Glomerular visceral epithelial cell (primary cell): ENCODE data around the gene SORL1.
A peak's percentile ranks its signal among the peaks of the same experiment; 100 is the strongest.

Experiments used
- DNase-seq: peaks from one replicate; pipeline ENCODE4 v3.0.0-alpha.2; 2016; ENCODE audit errors: extremely low spot score

Gene SORL1

DNA sequence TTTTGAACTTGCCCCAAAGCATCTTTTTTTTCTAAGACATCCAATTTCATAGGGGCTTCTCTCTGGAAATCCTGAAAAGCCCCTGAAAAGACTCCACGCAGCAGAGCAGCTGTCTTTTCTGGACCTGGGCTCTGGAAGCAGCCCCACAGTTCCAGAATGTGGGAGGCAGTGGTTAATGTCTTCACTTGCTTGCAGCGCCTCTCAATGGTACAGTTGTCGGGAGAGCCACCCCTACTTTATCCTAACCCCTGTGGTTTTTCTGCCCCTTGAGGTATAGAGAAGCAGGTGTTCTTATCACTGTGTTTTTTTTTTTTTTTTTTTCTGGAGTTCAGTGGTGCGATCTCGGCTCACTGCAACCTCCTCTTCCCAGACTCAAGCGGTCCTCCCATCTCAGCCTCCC, 84.0 kb downstream of the SORL1 start:
- DNase-seq: no peak

DNA sequence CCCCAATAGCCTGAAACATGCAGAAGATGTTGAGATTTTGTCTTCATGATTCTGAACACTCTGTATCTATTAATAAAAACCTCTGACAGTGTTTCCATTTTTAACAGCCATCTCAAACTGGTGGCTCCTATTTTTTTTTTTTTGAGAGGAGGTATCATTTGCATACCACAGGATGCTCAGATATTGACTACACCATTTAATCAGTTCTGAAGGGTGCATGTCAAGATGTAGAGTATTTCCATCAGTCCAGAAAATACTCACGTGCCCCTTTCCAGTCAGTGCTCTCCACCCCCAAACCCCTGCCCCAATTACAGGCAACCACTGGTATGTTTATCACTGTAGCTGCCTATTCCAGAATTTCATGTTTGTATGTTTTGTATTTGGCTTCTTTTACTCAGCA, 85.9 kb downstream of the SORL1 start:
- DNase-seq: no peak

DNA sequence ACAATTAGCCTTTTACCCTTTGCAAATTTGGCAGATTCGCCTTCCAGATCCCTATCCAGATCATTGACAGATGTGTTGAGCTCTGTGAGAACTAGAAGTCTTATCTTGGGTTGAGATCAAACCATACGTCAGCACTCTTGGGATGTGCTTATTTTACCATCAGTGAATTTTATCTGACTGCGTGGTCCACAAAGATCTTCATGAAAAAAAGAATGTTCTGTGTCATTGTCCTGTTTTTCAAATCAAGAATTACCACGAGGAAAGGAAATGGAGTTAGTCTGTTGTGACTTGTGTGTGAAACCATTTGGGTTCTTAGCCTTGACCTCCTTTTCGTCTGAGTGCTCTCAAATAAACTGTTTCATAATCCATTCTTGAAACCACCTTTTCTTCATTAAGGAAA, 86.9 kb downstream of the SORL1 start:
- no peak for DNase-seq

DNA sequence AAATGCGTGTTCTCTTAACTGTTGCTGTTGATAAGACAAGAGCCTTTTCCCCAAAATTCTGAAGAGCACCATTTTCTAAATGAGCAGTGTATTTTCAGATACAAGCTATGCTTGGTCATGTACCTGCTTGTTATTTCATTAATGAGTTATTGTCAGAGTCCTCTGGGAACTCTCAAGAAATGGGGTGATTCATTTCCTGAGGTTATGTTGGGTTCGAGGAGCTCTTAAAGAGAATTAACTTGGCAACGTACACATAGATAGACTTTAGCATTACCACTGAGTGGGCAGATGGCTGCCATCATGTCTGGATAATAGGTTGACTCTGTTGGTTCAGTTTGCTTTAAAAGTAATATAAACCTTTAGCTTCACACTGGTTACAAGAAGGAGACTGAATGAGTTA, 88.5 kb downstream of the SORL1 start:
- DNase-seq: no peak

DNA sequence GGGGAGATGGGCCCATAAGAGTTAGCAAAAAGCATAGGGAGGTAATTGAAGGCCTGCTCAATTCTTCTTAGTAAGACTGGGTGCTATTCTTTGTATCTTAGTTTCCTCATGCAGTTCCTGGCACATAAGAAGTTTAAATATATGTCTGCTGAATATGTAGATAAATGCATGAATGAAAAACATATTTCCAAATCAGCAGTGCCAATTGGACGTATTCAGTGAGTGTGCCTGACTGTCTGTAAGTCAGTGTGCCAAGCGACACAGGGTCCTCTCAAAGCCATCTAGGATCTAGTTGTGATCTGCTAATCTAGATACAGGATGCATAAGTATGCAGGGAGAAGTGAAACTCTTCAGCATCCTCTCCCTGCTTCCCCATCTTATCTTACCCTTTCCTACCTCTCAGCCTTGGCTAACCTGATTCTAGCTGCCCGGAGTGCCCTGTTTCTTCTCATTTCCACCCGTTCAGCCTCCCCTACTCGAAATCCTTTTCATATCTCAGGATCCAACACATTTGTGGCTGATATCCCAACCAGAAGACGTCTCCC, 91.8 kb downstream of the SORL1 start:
- DNase-seq: no peak

DNA sequence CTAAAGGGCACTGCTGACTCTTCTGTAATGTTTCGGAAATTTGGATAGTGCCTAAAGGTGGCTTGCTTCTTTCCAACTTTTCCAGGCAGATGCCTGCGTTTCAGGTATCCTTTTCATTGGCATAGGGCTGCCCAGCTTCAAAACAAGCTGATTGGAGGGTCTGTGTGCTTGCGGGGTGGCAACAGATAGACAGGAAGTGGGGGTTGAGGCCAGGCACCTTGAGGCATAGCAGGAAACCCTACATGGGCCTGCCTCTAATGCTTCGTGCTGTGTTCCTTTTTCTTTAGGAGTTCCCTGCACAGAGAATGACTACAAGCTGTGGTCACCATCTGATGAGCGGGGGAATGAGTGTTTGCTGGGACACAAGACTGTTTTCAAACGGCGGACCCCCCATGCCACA, 92.8 kb downstream of the SORL1 start:
- no peak for DNase-seq

DNA sequence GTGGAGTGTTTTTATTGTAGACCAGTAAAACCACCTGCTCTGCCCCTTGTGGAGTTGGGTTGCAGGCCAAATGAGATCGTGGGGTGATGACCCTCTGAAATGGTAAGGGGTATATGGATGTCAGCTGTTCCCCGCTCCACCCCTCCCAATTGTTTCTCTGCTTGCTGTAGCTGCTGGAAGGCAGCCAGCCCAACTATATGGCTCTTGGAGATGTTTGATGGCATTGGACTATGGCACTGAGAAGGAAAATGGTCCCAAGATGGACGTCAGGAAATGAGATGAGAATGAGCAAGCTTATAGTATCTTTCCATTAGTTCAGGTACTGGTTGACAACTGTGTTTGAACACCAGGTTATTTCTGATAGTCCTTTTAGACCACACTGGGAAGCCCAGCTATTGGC, 95.5 kb downstream of the SORL1 start:
- no peak for DNase-seq

DNA sequence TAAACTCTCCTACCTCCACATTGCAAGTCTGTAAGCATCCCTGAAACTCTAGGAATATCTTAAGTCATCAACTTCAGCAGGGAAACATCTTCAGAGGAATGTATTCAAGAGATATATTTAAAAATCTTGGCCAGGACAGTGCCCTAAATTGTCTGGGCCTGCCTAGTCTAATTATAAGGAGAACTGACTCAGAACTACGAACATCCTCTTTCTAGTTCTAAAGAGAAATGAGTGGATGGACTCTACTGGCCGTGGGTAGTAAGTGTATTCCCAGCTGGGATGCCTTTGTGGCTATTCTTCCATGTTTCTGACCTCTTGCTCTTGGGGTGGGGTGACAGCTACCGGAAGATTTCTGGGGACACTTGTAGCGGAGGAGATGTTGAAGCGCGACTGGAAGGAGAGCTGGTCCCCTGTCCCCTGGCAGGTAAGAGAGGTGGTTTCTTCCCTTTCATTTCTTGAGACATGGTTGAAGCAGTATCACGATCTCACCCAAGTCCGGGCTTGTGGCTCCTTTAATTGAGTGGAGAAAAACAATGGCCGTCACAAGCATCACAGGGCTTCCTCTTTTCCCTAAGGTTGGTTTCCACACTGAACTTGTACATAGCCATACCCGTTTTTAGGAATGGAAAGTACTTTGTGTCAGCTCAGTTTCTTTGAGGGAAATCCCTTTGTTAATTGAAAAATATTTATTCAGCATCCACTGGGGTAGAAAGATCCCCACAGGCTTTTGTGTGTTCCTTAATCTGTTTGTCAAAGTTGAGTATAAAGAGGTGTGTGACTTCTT, 98.3 kb downstream of the SORL1 start:
- DNase-seq: no peak

DNA sequence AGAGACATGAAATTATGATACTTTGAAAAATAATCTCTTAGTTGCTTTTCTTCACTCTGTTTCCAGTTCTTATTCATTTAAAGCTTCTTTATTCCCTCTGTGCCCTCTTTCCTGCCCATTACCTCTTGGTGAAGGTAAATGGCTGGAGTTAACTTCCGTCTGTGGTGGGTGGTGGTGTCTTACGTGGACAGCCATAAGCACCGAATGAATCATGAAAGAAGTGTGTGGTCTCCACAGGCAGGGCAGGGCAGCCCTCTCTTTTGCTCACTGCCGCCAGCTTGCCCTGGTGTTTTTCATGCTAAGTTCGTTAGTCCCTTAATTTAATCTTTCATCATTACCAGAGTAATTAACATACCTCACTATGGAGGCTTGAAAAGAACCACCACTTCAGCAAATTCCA, 99.3 kb downstream of the SORL1 start:
- no peak for DNase-seq

DNA sequence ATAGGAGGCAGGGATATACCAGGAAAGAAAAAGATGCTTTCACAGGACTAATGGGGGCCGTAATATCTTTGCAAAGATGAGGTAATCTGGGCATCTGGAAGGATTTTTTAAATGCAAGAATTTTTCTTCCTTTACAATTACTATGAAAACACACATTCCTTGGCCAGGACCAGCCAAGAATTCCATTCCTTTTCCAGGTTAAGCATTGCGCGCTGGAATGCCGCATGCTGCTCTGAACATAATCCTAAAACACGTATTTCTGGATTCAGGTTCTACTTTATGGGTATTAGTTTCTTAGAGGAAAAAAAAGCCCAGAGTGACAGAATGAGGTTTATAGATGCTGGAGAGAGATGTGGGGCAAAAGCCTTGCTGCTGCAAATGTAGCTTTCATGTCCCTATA, 100.0 kb downstream of the SORL1 start:
- DNase-seq: no peak

DNA sequence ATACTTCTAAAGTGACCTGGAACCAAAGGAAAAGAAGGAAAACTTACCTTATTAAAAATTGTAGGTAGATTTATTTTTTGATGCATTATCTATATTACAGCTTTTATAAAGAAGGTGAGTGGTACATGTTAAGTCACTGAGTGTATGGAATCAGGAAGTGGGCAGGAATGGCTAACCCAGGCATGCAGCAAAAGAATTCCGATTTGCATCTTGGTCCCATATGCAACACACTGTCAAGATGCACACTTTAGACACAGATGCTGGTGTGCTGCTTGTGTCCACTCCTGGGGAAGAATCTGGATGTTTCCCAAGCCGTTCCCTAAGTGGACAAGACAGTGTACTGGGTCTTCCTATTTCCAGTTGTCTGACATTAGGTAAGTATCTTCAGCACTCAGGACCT, 100.5 kb downstream of the SORL1 start:
- no peak for DNase-seq

DNA sequence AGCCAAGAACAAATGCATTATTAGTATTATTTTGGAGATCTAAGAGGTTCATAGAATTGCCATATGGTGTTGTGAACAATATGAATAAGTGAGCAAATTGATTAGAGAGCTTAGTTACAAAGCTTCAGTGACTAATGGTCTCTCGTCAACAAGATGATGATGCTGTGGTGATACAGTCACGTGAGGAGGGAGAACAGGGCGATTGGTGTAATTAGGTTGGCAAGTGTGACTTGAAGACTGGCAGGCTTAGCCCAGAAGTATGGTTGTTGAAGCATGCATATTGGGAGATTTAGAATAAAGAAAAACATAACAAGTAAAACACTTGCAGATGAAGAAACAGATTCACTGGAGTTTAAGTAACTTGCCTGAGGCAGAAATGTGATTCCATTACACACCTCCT, 101.3 kb downstream of the SORL1 start:
- no peak for DNase-seq

DNA sequence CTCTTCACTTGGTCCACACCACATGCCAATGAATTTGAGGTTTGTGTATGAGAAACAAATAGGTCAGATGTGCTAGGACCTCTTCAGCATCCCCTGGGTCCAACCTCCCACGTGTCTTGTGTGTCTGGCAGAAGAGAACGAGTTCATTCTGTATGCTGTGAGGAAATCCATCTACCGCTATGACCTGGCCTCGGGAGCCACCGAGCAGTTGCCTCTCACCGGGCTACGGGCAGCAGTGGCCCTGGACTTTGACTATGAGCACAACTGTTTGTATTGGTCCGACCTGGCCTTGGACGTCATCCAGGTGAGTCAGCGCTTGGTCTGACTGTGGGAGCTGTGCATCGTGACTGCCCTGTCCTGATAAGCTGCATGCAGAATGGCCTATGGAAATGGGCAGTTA, 101.7 kb downstream of the SORL1 start:
- DNase-seq: no peak

DNA sequence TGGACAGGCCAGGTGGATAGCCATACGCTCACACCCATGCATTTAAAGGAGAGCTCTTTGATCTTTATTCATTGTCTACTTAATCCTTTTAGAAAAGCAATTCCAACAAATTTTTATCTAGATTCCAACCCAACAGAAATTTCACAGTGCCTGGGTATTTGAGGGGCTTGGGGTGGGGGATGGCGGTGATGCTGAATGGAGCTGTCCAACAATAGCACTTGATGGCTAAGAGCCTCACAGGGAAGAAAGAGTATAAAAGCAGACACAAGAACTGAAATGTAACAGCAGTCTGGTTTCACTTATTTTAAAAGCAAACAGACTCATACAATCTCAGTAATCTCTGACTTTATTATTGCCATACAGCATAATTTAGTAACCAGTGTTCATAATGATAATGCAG, 102.4 kb downstream of the SORL1 start:
- no peak for DNase-seq

DNA sequence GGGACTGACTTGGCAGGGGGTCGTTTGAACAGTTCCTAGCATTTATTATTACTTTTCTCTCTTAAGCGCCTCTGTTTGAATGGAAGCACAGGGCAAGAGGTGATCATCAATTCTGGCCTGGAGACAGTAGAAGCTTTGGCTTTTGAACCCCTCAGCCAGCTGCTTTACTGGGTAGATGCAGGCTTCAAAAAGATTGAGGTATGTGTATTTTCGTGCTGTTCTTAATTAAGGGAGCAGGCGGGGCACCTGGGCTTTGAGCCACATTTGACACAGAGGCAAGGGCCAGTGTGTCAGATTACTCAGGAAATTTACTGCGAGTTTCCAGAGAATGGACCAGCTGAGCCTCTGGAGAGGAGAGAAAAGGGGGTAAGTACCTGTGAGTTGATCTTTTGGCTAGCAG, 103.0 kb downstream of the SORL1 start:
- DNase-seq: no peak

DNA sequence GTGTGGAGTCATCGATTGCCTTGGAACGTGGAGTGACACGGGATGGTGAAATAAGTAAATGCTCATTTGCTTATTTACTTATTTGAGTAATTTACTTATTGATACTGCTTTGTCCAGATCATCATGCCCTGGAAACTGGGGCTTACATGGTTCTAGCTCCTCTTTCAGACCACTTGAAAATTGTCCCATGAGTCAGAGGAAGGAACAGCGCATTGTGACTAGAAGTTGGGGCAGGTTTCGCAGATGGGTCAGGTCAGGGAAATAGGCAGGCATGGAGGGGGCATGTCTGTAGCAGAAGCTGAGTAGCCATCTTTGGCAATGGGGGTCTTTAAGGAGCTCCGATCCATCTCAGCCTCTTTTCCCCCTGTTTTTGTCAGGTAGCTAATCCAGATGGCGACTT, 104.8 kb downstream of the SORL1 start:
- DNase-seq: no peak

DNA sequence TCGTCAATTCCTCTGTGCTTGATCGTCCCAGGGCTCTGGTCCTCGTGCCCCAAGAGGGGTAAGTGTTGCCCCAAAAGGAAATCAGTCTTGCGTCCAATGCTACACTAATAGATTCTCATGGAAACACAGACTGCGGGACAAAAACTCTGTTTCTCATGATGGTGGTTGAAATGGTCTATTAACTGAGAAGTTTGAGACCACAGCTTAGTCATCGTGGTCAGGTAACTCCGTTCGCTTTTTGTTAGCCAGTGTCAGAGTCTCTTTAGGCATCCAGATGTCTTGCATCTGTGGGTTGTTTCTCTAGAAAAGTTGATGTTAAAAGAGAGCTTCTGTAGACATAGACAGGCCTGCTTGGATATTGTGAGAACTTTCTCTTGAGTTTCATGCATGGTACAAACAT, 105.2 kb downstream of the SORL1 start:
- peak; percentile 18 for DNase-seq

DNA sequence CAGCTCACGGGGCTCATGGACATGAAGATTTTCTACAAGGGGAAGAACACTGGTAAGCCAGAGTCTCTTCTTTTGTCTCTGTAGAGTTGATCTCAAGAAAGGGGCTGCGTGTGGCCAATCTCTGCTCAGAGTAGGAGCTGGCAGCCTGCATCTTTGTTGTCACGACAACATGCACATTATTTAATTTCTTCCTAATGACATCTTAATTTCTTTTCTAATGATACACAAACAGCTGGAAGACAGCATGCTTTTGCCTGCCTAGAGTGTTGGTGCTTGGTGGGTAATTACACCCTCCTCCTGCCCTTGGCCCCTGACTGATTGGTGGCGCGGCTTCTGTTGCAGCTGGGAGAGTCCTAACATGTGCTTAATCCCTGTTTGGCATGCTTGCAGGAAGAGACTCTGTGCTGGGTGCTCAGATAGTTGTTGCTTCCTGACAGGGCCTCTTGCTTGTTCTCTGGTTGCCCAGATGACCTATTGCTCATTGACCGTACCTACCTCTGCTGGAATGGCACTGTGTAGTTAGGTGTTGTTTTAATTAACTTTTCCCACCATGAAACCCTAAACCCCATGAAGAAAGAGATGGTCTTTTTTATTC, 107.6 kb downstream of the SORL1 start:
- DNase-seq: no peak

DNA sequence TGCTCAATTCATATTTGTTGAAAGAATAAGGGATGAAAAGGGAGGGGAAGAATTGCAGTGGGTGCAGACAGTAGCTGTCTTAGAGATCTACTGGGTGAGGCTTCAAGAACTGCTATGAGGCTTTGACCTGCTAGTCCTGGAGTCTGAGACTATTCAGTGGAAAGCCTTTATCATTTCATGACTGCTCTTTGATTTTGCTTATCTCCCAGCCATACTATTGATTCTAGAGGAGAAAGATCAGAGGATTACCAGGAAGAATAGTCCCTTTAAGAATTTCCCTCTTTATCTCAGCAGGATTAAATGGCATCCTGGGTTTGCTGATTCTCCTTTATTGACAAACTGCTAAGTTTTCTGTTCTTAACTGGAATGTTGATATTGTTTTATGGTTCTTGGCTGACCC, 108.1 kb downstream of the SORL1 start:
- DNase-seq: no peak

DNA sequence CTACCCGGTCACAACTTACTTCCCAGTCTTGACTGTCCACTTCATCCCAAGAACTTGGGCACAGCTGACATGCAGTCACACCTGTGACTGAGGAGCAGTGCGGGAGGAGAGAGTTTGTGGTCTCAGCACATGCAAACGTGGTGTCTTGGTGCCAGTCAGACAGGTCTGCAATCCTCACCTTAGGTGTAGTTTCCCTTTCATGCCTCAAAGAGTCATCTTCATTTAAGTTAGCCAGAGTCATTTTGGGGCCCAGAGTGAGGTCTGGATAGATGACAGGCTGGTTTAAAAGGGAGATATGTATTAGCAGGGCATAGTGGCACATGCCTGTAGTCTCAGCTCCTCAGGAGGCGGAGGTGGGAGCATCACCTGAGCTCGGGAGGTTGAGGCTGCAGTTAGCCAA, 109.1 kb downstream of the SORL1 start:
- DNase-seq: no peak

DNA sequence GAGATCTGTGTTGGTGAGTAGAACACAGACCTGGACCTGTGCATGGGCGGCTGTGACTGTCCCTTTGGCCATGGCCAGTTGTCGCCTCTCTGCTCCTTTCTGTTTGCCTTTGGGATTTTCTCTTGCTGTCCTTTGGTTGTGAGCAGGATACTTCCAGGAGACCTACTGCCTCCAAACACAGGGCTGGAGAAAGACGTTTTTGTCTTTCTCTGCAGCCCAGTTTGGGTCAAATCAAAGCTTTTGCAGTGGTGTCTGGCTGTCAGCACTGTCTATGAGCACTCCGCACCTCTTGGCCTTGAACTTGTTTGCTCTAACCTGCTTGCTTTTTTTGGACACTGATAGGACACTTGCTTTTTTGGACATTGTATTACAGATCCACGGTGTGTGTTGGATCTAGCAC, 109.6 kb downstream of the SORL1 start:
- DNase-seq: no peak

DNA sequence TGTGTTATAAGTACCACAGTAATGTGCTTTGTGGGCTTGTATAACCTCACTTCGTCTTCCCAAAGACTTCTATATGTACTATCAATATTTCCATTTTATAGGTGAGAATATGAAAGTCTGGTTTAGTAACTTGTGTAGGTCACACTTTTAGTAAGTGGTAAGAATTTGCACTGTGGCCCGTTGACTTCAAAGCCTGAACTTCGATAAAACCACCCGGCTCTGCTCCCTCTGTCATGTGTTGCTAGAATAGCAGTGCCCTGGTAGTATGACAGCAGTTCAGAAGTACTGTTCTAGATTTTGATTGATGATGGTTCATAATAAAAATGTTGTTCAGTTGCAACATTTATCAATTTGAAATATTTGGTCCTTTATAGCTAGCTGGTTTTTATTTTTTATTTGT, 110.9 kb downstream of the SORL1 start:
- DNase-seq: no peak
